ENCODE data around the gene SLC35F3.

DNA sequence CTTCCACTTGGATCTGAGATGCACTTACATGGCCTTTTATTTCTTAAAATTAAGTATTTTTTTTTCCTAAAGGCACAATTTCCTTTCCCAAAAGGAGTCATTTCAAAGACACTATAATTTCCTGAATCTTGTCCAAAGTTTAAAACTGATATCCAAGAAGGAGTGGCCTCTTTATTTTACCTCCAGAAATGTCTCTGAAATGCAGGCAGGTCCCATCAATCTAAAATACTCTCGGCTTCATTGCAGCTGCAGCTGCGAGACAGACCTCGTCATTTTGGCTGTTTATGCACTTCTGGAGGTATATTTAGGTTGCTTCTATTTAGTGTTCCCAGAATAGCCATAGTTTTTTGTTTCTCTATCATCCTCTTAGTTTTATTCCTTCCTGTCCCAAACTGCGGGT, 296.1 kb downstream of the SLC35F3 start:
- TF ChIP-seq, protein P1, sequence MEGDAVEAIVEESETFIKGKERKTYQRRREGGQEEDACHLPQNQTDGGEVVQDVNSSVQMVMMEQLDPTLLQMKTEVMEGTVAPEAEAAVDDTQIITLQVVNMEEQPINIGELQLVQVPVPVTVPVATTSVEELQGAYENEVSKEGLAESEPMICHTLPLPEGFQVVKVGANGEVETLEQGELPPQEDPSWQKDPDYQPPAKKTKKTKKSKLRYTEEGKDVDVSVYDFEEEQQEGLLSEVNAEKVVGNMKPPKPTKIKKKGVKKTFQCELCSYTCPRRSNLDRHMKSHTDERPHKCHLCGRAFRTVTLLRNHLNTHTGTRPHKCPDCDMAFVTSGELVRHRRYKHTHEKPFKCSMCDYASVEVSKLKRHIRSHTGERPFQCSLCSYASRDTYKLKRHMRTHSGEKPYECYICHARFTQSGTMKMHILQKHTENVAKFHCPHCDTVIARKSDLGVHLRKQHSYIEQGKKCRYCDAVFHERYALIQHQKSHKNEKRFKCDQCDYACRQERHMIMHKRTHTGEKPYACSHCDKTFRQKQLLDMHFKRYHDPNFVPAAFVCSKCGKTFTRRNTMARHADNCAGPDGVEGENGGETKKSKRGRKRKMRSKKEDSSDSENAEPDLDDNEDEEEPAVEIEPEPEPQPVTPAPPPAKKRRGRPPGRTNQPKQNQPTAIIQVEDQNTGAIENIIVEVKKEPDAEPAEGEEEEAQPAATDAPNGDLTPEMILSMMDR (IDR thresholded peaks at IDR 0.05; ENCODE audit: insufficient read depth, low read depth, low read length) = no peak
- no peak for TF ChIP-seq EZH2 (IDR thresholded peaks at IDR 0.05; ENCODE audit: insufficient read depth, low read length)

Data from astrocyte (in vitro differentiated cells and primary cell).